ENCODE results near the gene WFDC10A.

- TF ChIP-seq POLR2AphosphoS5 (IDR thresholded peaks at IDR 0.05; ENCODE audit: low read length) = no peak
- TF ChIP-seq SIN3A (IDR thresholded peaks at IDR 0.05; ENCODE audit: low read depth, low read length) = no peak
- no peak for TF ChIP-seq EZH2 (IDR thresholded peaks at IDR 0.05; ENCODE audit: borderline replicate concordance, control insufficient read depth, low read depth, low read length)
- TF ChIP-seq HDAC2 (IDR thresholded peaks at IDR 0.05) = no peak
- no peak for TF ChIP-seq E2F4 (IDR thresholded peaks at IDR 0.05; ENCODE audit: low read depth, low read length)
- TF ChIP-seq, protein P1, sequence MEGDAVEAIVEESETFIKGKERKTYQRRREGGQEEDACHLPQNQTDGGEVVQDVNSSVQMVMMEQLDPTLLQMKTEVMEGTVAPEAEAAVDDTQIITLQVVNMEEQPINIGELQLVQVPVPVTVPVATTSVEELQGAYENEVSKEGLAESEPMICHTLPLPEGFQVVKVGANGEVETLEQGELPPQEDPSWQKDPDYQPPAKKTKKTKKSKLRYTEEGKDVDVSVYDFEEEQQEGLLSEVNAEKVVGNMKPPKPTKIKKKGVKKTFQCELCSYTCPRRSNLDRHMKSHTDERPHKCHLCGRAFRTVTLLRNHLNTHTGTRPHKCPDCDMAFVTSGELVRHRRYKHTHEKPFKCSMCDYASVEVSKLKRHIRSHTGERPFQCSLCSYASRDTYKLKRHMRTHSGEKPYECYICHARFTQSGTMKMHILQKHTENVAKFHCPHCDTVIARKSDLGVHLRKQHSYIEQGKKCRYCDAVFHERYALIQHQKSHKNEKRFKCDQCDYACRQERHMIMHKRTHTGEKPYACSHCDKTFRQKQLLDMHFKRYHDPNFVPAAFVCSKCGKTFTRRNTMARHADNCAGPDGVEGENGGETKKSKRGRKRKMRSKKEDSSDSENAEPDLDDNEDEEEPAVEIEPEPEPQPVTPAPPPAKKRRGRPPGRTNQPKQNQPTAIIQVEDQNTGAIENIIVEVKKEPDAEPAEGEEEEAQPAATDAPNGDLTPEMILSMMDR (IDR thresholded peaks at IDR 0.05 in 2 of 3, conservative IDR thresholded peaks at IDR 0.05 in 1 of 3; ENCODE audit: control insufficient read depth in 2 of 3, extremely low read depth in 1 of 3, insufficient read depth in 1 of 3, low read depth in 3 of 3, low read length in 3 of 3) = no peak
- no peak for TF ChIP-seq RAD21 (IDR thresholded peaks at IDR 0.05; ENCODE audit: insufficient read depth, low read depth, low read length)
- TF ChIP-seq SMC3 (IDR thresholded peaks at IDR 0.05; ENCODE audit: borderline replicate concordance, low read length) = no peak
- no peak for TF ChIP-seq HCFC1 (IDR thresholded peaks at IDR 0.05; ENCODE audit: low read length)
- no peak for TF ChIP-seq FOXM1 (IDR thresholded peaks at IDR 0.05; ENCODE audit: low read depth, low read length)
- TF ChIP-seq POU2F2 (IDR thresholded peaks at IDR 0.05; ENCODE audit: borderline replicate concordance, low read depth, low read length) = no peak
- no peak for TF ChIP-seq MXI1 (IDR thresholded peaks at IDR 0.05; ENCODE audit: low read depth, low read length)
Measured at GRCh38 chr20:45611054-45611453, 18.5 kb upstream of the WFDC10A start.
